K562 (cell line): ENCODE results near the gene SETSIP. TPM values are rescaled to one million over a fixed set of nuclear protein-coding genes. Genes with fewer than 3 reads are reported as not detected.

ENCODE experiments used
- CTBP1 ChIP-seq: fragments of 450-650 bp; IDR thresholded peaks from 2 replicates; pipeline ENCODE4 v1.6.1; 2016; ENCODE audit warnings: borderline replicate concordance
- DNMT1 ChIP-seq: fragments of 450-650 bp; IDR thresholded peaks from 2 replicates; pipeline ENCODE4 v1.6.1; 2016; ENCODE audit warnings: antibody characterized with exemption, mild to moderate bottlenecking
- FOXK2 ChIP-seq, 2 experiments: fragments of 450-650 bp; IDR thresholded peaks in 1 of 2; conservative IDR thresholded peaks in 1 of 2; 2 replicates each; pipeline ENCODE4 v1.6.1; 2016; ENCODE audit warnings: low read depth in 2 of 2, mild to moderate bottlenecking in 1 of 2
- HDAC8 ChIP-seq: fragments of 450-650 bp; IDR thresholded peaks from 2 replicates; pipeline ENCODE4 v1.6.1; 2016; ENCODE audit warnings: mild to moderate bottlenecking, missing genetic modification characterization, moderate library complexity, missing compliant biosample characterization
- L3MBTL2 ChIP-seq: fragments of 450-650 bp; IDR thresholded peaks from 2 replicates; pipeline ENCODE4 v1.6.1; 2016; ENCODE audit warnings: mild to moderate bottlenecking, moderate library complexity
- PHF8 ChIP-seq: fragments of 200-600 bp; sonication (generic); IDR thresholded peaks from 2 replicates; pipeline ENCODE4 v1.6.1; 2012; ENCODE audit warnings: mixed run types, mild to moderate bottlenecking, inconsistent platforms, low read length, moderate library complexity, borderline replicate concordance
- PTTG1 ChIP-seq: fragments of 450-650 bp; IDR thresholded peaks from 2 replicates; pipeline ENCODE4 v1.6.1; 2016; ENCODE audit warnings: low read depth, mild to moderate bottlenecking, missing genetic modification characterization, missing compliant biosample characterization
- SETDB1 ChIP-seq: IDR thresholded peaks from one replicate; pipeline ENCODE4 v1.6.1; 2012; ENCODE audit warnings: low read length, control low read depth, inconsistent platforms
- SUPT5H ChIP-seq: fragments of 450-650 bp; IDR thresholded peaks from 2 replicates; pipeline ENCODE4 v1.6.1; 2016
- ZNF23 ChIP-seq: fragments of 250-450 bp; sonication (Bioruptor Pico); IDR thresholded peaks from 2 replicates; pipeline ENCODE4 v1.4.0; 2020; ENCODE audit warnings: mild to moderate bottlenecking
- ZNF311 ChIP-seq: fragments of 250-450 bp; sonication (Bioruptor Pico); IDR thresholded peaks from 2 replicates; pipeline ENCODE4 v1.4.0; 2020; ENCODE audit warnings: mild to moderate bottlenecking, moderate library complexity
- ZNF551 ChIP-seq: fragments of 250-450 bp; sonication (Bioruptor Pico); IDR thresholded peaks from 2 replicates; pipeline ENCODE4 v1.5.0; 2021; ENCODE audit warnings: mild to moderate bottlenecking, moderate library complexity
- ZNF57 ChIP-seq: fragments of 450-650 bp; formaldehyde crosslinking; IDR thresholded peaks from 2 replicates; pipeline ENCODE4 v1.4.0; 2020; ENCODE audit warnings: mild to moderate bottlenecking, moderate library complexity
- polyA plus RNA-seq, 8 experiments: library from polyadenylated mRNA; depleted of rRNA in 4 of 8; stranded (reverse) in 5 of 8; unstranded in 3 of 8; fragments of >200 nt; fragmentation: Nextera tagmentation in 2 of 8; fragmentation: Illumina TruSeq in 1 of 8; extraction: Ambion mirVana in 2 of 8; extraction: Trizol in 1 of 8; gene quantifications; 2 replicates each; pipeline versions ENCODE4 v1.2.1 to v1.2.3, GENCODE V29; 2011 to 2014; ENCODE audit warnings: inconsistent platforms in 1 of 8, missing spikeins in 1 of 8
- total RNA-seq, 7 experiments: library from RNA; depleted of rRNA in 6 of 7; stranded (reverse); fragments of >200 nt in 6 of 7; fragmentation: Illumina TruSeq in 2 of 7; extraction: Trizol in 2 of 7; gene quantifications; 2 replicates each; pipeline versions ENCODE4 v1.2.1 to v1.2.3, GENCODE V29; 2011 to 2021; ENCODE audit warnings: low replicate concordance in 1 of 7
- TF ChIP-seq, protein P1 (sequence below): sonication (generic); IDR thresholded peaks from 2 replicates; pipeline ENCODE4 v1.6.1; 2016
- TF ChIP-seq, protein P2 (sequence below): fragments of 250-450 bp; sonication (Bioruptor Pico); IDR thresholded peaks from 2 replicates; pipeline ENCODE4 v1.4.0; 2020; ENCODE audit warnings: borderline replicate concordance
- TF ChIP-seq, protein P3 (sequence below), 2 experiments: fragments of 450-650 bp in 1 of 2; sonication (generic) in 1 of 2; formaldehyde crosslinking in 1 of 2; IDR thresholded peaks in 1 of 2; conservative IDR thresholded peaks in 1 of 2; 2 replicates each; pipeline versions ENCODE4 v1.6.1 to v1.8.1; 2016 to 2023; ENCODE audit warnings: mild to moderate bottlenecking in 2 of 2, moderate library complexity in 2 of 2, inconsistent platforms in 1 of 2, missing genetic modification reagents in 1 of 2
- TF ChIP-seq, protein P4 (sequence below): fragments of 450-650 bp; IDR thresholded peaks from 2 replicates; pipeline ENCODE4 v1.6.1; 2017; ENCODE audit warnings: antibody characterized with exemption, mild to moderate bottlenecking
- TF ChIP-seq, protein P5 (sequence below): fragments of 450-650 bp; formaldehyde crosslinking; IDR thresholded peaks from 2 replicates; pipeline ENCODE4 v1.4.0; 2022; ENCODE audit warnings: missing genetic modification characterization

Gene SETSIP
- total and polyA plus RNA-seq, 9 of the 15 experiments (the other 6 are each of a cell fraction or from before 2014, with no cell fraction given) = 0.22 to 0.43 TPM; not detected in 7

DNA sequence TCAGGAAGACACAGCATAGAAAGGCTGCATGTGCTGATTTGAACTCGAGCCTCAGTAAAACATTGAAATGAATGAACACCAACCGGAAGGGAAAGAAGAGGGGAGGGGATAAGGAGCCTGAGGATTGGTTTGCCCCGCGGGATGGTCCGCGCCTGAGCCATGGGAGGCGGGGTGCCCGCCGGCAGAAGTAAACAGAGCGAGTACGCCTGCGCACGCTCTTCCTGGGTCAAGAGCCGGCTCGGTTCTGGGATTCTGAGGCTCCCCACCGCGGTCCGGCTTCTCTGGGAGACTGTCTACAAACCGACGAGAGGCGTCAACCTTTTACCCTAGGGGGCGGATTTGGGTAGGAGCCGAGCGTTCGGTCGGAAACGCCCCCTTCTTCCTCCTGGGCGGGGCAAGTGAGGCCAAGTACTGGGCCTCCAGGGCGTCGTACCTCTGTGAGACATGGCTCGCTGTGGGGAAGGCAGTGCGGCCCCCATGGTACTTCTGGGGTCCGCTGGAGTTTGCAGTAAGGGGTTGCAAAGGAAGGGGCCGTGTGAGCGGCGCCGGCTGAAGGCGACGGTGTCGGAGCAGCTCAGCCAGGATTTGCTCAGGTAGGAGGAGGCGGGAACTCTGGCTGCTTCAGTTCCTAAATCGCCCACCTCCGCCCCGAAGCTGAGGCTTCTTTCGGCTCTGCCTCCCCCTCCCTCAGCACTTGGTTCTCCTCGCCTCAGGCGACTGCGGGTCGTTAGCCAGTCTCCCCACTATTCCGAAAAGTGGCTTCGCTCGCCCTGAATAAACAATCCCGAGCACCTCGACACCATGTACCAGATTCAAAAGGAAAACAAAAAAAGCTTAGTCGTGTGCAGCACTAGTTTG is 5.1 kb upstream of the SETSIP start, which contains the start of gene BTBD8 (continued):
- TF ChIP-seq DNMT1 (no peak), FOXK2 (conservative IDR thresholded peaks at IDR 0.05 in 1 of 2, IDR thresholded peaks at IDR 0.05 in 1 of 2; ENCODE audit: low read depth in 2 of 2) (peak; percentile 96), L3MBTL2 (peak; percentile 91), CTBP1 (peak; percentile 75; the same call in 1 of the 2 replicates), ZNF57 (no peak), HDAC8 (0 out of 2 replicates have a peak, but pooled peaks have one; percentile 36), PHF8 (peak; percentile 68), SUPT5H (peak; percentile 76), ZNF551 (CRISPR knock-in tag) (no peak), ZNF311 (CRISPR knock-in tag) (no peak), ZNF23 (no peak), SETDB1 (no peak), PTTG1 (tag) (no peak)
- TF ChIP-seq, protein P1, sequence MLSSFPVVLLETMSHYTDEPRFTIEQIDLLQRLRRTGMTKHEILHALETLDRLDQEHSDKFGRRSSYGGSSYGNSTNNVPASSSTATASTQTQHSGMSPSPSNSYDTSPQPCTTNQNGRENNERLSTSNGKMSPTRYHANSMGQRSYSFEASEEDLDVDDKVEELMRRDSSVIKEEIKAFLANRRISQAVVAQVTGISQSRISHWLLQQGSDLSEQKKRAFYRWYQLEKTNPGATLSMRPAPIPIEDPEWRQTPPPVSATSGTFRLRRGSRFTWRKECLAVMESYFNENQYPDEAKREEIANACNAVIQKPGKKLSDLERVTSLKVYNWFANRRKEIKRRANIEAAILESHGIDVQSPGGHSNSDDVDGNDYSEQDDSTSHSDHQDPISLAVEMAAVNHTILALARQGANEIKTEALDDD = no peak
- TF ChIP-seq, protein P2, sequence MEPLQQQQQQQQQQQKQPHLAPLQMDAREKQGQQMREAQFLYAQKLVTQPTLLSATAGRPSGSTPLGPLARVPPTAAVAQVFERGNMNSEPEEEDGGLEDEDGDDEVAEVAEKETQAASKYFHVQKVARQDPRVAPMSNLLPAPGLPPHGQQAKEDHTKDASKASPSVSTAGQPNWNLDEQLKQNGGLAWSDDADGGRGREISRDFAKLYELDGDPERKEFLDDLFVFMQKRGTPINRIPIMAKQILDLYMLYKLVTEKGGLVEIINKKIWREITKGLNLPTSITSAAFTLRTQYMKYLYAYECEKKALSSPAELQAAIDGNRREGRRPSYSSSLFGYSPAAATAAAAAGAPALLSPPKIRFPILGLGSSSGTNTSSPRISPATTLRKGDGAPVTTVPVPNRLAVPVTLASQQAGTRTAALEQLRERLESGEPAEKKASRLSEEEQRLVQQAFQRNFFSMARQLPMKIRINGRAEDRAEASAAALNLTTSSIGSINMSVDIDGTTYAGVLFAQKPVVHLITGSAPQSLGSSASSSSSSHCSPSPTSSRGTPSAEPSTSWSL (CRISPR knock-in tag) = no peak
- TF ChIP-seq, protein P3, sequence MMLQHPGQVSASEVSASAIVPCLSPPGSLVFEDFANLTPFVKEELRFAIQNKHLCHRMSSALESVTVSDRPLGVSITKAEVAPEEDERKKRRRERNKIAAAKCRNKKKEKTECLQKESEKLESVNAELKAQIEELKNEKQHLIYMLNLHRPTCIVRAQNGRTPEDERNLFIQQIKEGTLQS (IDR thresholded peaks at IDR 0.05) = no peak
- TF ChIP-seq, protein P3 (CRISPR knock-in tag; conservative IDR thresholded peaks at IDR 0.05) = no peak
- TF ChIP-seq, protein P4, sequence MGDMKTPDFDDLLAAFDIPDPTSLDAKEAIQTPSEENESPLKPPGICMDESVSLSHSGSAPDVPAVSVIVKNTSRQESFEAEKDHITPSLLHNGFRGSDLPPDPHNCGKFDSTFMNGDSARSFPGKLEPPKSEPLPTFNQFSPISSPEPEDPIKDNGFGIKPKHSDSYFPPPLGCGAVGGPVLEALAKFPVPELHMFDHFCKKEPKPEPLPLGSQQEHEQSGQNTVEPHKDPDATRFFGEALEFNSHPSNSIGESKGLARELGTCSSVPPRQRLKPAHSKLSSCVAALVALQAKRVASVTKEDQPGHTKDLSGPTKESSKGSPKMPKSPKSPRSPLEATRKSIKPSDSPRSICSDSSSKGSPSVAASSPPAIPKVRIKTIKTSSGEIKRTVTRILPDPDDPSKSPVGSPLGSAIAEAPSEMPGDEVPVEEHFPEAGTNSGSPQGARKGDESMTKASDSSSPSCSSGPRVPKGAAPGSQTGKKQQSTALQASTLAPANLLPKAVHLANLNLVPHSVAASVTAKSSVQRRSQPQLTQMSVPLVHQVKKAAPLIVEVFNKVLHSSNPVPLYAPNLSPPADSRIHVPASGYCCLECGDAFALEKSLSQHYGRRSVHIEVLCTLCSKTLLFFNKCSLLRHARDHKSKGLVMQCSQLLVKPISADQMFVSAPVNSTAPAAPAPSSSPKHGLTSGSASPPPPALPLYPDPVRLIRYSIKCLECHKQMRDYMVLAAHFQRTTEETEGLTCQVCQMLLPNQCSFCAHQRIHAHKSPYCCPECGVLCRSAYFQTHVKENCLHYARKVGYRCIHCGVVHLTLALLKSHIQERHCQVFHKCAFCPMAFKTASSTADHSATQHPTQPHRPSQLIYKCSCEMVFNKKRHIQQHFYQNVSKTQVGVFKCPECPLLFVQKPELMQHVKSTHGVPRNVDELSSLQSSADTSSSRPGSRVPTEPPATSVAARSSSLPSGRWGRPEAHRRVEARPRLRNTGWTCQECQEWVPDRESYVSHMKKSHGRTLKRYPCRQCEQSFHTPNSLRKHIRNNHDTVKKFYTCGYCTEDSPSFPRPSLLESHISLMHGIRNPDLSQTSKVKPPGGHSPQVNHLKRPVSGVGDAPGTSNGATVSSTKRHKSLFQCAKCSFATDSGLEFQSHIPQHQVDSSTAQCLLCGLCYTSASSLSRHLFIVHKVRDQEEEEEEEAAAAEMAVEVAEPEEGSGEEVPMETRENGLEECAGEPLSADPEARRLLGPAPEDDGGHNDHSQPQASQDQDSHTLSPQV = no peak
- TF ChIP-seq, protein P5, sequence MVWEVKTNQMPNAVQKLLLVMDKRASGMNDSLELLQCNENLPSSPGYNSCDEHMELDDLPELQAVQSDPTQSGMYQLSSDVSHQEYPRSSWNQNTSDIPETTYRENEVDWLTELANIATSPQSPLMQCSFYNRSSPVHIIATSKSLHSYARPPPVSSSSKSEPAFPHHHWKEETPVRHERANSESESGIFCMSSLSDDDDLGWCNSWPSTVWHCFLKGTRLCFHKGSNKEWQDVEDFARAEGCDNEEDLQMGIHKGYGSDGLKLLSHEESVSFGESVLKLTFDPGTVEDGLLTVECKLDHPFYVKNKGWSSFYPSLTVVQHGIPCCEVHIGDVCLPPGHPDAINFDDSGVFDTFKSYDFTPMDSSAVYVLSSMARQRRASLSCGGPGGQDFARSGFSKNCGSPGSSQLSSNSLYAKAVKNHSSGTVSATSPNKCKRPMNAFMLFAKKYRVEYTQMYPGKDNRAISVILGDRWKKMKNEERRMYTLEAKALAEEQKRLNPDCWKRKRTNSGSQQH (CRISPR knock-in tag) = peak; percentile 54; the same call in 1 of the 2 replicates
